Fibroblast of lung (primary cell): ENCODE measurements around the gene DBNDD1.

Experiments used
- EZH2 ChIP-seq: IDR thresholded peaks from 2 replicates; pipeline ENCODE4 v1.5.1; 2012; ENCODE audit warnings: low read length, control low read depth, mild to moderate bottlenecking; ENCODE audit errors: missing control alignments
- TF ChIP-seq, protein P1 (sequence below), 2 donors: IDR thresholded peaks in 1 of 2; conservative IDR thresholded peaks in 1 of 2; 1 replicate in 1 of 2; 2 replicates in 1 of 2; pipeline ENCODE4 v1.5.1; 2011 to 2012; ENCODE audit warnings: low read length in 2 of 2, control low read depth in 1 of 2, inconsistent platforms in 1 of 2, low read depth in 1 of 2, mild to moderate bottlenecking in 1 of 2

- TF ChIP-seq, protein P1, sequence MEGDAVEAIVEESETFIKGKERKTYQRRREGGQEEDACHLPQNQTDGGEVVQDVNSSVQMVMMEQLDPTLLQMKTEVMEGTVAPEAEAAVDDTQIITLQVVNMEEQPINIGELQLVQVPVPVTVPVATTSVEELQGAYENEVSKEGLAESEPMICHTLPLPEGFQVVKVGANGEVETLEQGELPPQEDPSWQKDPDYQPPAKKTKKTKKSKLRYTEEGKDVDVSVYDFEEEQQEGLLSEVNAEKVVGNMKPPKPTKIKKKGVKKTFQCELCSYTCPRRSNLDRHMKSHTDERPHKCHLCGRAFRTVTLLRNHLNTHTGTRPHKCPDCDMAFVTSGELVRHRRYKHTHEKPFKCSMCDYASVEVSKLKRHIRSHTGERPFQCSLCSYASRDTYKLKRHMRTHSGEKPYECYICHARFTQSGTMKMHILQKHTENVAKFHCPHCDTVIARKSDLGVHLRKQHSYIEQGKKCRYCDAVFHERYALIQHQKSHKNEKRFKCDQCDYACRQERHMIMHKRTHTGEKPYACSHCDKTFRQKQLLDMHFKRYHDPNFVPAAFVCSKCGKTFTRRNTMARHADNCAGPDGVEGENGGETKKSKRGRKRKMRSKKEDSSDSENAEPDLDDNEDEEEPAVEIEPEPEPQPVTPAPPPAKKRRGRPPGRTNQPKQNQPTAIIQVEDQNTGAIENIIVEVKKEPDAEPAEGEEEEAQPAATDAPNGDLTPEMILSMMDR (conservative IDR thresholded peaks at IDR 0.05 in 1 of 2, IDR thresholded peaks at IDR 0.05 in 1 of 2; ENCODE audit: low read depth in 1 of 2, low read length in 2 of 2), result no peak
- no peak for TF ChIP-seq EZH2
These were observed 3.8 kb upstream of the DBNDD1 start for GRCh38 chr16:90023078-90023447.
